ENCODE results near the gene SLC22A14. TPM values are rescaled to one million over a fixed set of nuclear protein-coding genes. Genes with fewer than 3 reads are reported as not detected.

Gene SLC22A14
- total and polyA plus RNA-seq, 2 donors (not counting 1 experiment from before 2014, with no cell fraction given): not detected

- CTCF ChIA-PET: no interaction called here
Observed at GRCh38 chr3:38327335-38328009, 45.4 kb downstream of the SLC22A14 start.

DNA sequence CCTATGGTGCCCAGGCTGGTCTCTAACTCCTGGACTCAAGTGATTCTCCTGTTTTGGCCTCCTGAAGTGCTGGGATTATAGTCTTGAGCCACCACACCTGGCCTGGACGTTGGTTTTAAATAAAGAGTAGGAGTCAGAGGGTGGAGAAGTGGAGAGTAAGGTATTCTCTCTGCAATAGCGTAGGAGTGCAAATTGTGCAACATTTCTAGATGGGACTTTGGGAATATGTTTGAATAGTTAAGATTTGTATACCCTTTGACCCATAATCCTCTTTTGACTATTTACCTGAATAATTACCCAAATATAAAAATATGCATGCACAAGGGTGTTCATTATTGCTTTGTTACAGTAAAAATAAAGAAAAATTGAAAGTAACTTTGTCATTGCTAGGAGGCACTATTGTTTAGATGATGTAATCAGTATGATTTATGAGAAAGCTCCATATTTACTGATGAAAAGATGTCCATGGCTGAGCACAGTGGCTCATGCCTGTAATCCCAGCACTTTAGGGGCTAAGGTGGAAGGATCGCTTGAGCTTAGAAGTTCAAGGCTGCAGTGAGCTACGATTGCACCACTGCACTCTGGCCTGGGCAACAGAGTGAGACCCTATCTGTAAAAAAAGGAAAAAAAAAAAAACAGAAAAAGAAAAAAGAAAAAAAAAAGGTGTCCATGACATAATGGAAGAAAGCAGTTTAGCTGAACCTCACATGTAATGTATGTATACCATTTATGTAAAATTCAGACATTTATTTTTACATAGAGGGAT lies 49.3 kb downstream of the SLC22A14 start:
- H3K36me3 ChIP-seq (replicated peaks in 1 of 2; ENCODE audit: control extremely low read depth in 1 of 2, control insufficient read depth in 1 of 2, extremely low read depth in 1 of 2, insufficient read depth in 2 of 2, low read length in 1 of 2): no peaks in the 10 kb centered on the region
- H3K4me3 Mint-ChIP-seq: no peak overlapping the region
- DNase-seq (no peak), ATAC-seq (ENCODE audit: low read depth) (no peak)
- ChIA-PET CTCF (no interaction called here), POLR2A (no interaction called here)
- H3K79me2 ChIP-seq (ENCODE audit: control insufficient read depth, insufficient read depth, low read length): no peaks in the 10 kb centered on the region
- no peak overlapping the region for H3K4me3 ChIP-seq (ENCODE audit: control extremely low read depth in 1 of 5, extremely low read depth in 1 of 5, insufficient read depth in 1 of 5, low read depth in 2 of 5, low read length in 4 of 5)
- H4K20me1 ChIP-seq (ENCODE audit: control insufficient read depth, insufficient read depth, low read length, poor library complexity, severe bottlenecking): no peaks in the 10 kb centered on the region
- no peak overlapping the region for H3K27ac ChIP-seq (ENCODE audit: low read length in 2 of 2)
- WGBS (ENCODE audit: insufficient coverage): 80% methylated on average over 1 of the region's 4 CpGs
- H3K9me3 Mint-ChIP-seq (ENCODE audit: insufficient read depth): no peaks in the 10 kb centered on the region
- no peak overlapping the region for H3K27ac Mint-ChIP-seq
- H3K27me3 ChIP-seq (replicated peaks in 1 of 4; ENCODE audit: control extremely low read depth in 1 of 4, control insufficient read depth in 3 of 4, insufficient read depth in 4 of 4, low read length in 3 of 4): peaks cover 0 to 3% (median 0%) of the 10 kb centered on the region in 4 experiments
- no peak overlapping the region for H3K4me2 ChIP-seq (replicated peaks; ENCODE audit: low read depth, low read length, poor library complexity, severe bottlenecking)
- intact Hi-C loops (cut with micrococcal nuclease): no loop called here
- H3K9me3 ChIP-seq (ENCODE audit: control extremely low read depth in 1 of 3, control insufficient read depth in 2 of 3, insufficient read depth in 1 of 3, low read length in 2 of 3): no peaks in the 10 kb centered on the region
- TF ChIP-seq EZH2 (IDR thresholded peaks at IDR 0.05; ENCODE audit: borderline replicate concordance, insufficient read depth, low read depth, low read length, poor library complexity, severe bottlenecking): no peak
- TF ChIP-seq, protein P1, sequence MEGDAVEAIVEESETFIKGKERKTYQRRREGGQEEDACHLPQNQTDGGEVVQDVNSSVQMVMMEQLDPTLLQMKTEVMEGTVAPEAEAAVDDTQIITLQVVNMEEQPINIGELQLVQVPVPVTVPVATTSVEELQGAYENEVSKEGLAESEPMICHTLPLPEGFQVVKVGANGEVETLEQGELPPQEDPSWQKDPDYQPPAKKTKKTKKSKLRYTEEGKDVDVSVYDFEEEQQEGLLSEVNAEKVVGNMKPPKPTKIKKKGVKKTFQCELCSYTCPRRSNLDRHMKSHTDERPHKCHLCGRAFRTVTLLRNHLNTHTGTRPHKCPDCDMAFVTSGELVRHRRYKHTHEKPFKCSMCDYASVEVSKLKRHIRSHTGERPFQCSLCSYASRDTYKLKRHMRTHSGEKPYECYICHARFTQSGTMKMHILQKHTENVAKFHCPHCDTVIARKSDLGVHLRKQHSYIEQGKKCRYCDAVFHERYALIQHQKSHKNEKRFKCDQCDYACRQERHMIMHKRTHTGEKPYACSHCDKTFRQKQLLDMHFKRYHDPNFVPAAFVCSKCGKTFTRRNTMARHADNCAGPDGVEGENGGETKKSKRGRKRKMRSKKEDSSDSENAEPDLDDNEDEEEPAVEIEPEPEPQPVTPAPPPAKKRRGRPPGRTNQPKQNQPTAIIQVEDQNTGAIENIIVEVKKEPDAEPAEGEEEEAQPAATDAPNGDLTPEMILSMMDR (IDR thresholded peaks at IDR 0.05): no peak
- no peak overlapping the region for H3K9ac ChIP-seq (ENCODE audit: low read length)
- peaks cover 18% of the 10 kb centered on the region for H3K27me3 Mint-ChIP-seq
- H3K4me1 Mint-ChIP-seq: no peaks in the 10 kb centered on the region
- H3K4me1 ChIP-seq (ENCODE audit: control insufficient read depth in 2 of 2, insufficient read depth in 2 of 2, low read length in 2 of 2): no peaks in the 10 kb centered on the region
- H2AFZ ChIP-seq (ENCODE audit: insufficient read depth, low read depth, low read length, poor library complexity, severe bottlenecking): no peak overlapping the region

More at GRCh38 chr3:38327335-38328009, 45.4 kb downstream of the SLC22A14 start:
- DNase-seq (no peak), ATAC-seq (ENCODE audit: low read depth) (no peak)
- Histone ChIP-seq H3K9me3 (ENCODE audit: control extremely low read depth in 1 of 3, control insufficient read depth in 2 of 3, insufficient read depth in 1 of 3, low read length in 2 of 3) (no peaks in the 10 kb centered on the region), H3K4me1 (ENCODE audit: control insufficient read depth in 2 of 2, insufficient read depth in 2 of 2, low read length in 2 of 2) (no peaks in the 10 kb centered on the region), H2AFZ (ENCODE audit: insufficient read depth, low read depth, low read length, poor library complexity, severe bottlenecking) (no peak overlapping the region), H3K79me2 (ENCODE audit: control insufficient read depth, insufficient read depth, low read length) (no peaks in the 10 kb centered on the region), H3K27me3 (replicated peaks in 1 of 4; ENCODE audit: control extremely low read depth in 1 of 4, control insufficient read depth in 3 of 4, insufficient read depth in 4 of 4, low read length in 3 of 4) (peaks cover 0 to 5% (median 0%) of the 10 kb centered on the region in 4 experiments), H3K9ac (ENCODE audit: low read length) (no peak overlapping the region), H4K20me1 (ENCODE audit: control insufficient read depth, insufficient read depth, low read length, poor library complexity, severe bottlenecking) (no peaks in the 10 kb centered on the region), H3K27ac (ENCODE audit: low read length in 2 of 2) (no peak overlapping the region), H3K4me2 (replicated peaks; ENCODE audit: low read depth, low read length, poor library complexity, severe bottlenecking) (no peak overlapping the region), H3K36me3 (replicated peaks in 1 of 2; ENCODE audit: control extremely low read depth in 1 of 2, control insufficient read depth in 1 of 2, extremely low read depth in 1 of 2, insufficient read depth in 2 of 2, low read length in 1 of 2) (no peaks in the 10 kb centered on the region), H3K4me3 (ENCODE audit: control extremely low read depth in 1 of 5, extremely low read depth in 1 of 5, insufficient read depth in 1 of 5, low read depth in 2 of 5, low read length in 4 of 5) (no peak overlapping the region)
- intact Hi-C loops (cut with micrococcal nuclease): no loop called here
- H3K9me3 Mint-ChIP-seq (ENCODE audit: insufficient read depth): no peaks in the 10 kb centered on the region
- H3K27ac Mint-ChIP-seq: no peak overlapping the region
- TF ChIP-seq EZH2 (IDR thresholded peaks at IDR 0.05; ENCODE audit: borderline replicate concordance, insufficient read depth, low read depth, low read length, poor library complexity, severe bottlenecking): no peak
- TF ChIP-seq, protein P1 (IDR thresholded peaks at IDR 0.05): no peak
- H3K4me1 Mint-ChIP-seq: no peaks in the 10 kb centered on the region
- POLR2A ChIA-PET: no interaction called here
- no peak overlapping the region for H3K4me3 Mint-ChIP-seq
- peaks cover 13% of the 10 kb centered on the region for H3K27me3 Mint-ChIP-seq
